Fibroblast of lung (primary cell): ENCODE results near the gene PAX7.
"Not testable (repeated sequence)": the region's sequence is repeated elsewhere in the genome, so short reads cannot be mapped to it uniquely, and the experiment has no call there.

Experiments
- EZH2 ChIP-seq: IDR thresholded peaks from 2 replicates; pipeline ENCODE4 v1.5.1; 2012; ENCODE audit warnings: low read length, control low read depth, mild to moderate bottlenecking; ENCODE audit errors: missing control alignments
- TF ChIP-seq, protein P1 (sequence below), 2 donors: IDR thresholded peaks in 1 of 2; conservative IDR thresholded peaks in 1 of 2; 1 replicate in 1 of 2; 2 replicates in 1 of 2; pipeline ENCODE4 v1.5.1; 2011 to 2012; ENCODE audit warnings: low read length in 2 of 2, control low read depth in 1 of 2, inconsistent platforms in 1 of 2, low read depth in 1 of 2, mild to moderate bottlenecking in 1 of 2

DNA sequence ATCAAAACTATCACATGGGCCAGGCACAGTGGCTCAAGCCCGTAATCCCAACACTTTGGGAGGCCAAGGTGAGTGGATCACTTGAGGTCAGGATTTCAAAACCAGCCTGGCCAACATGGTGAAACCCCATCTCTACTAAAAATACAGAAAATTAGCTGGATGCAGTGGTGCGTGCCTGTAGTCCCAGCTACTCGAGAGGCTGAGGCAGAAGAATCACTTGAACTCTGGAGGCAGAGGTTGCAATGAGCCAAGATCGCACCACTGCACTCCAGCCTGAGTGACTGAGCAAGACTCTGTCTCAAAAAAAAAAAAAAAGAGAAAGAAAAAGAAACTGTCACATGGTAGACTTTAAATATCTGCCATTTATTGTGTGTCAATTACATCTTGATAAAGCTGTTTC is 44.6 kb upstream of the PAX7 start:
- TF ChIP-seq, protein P1, sequence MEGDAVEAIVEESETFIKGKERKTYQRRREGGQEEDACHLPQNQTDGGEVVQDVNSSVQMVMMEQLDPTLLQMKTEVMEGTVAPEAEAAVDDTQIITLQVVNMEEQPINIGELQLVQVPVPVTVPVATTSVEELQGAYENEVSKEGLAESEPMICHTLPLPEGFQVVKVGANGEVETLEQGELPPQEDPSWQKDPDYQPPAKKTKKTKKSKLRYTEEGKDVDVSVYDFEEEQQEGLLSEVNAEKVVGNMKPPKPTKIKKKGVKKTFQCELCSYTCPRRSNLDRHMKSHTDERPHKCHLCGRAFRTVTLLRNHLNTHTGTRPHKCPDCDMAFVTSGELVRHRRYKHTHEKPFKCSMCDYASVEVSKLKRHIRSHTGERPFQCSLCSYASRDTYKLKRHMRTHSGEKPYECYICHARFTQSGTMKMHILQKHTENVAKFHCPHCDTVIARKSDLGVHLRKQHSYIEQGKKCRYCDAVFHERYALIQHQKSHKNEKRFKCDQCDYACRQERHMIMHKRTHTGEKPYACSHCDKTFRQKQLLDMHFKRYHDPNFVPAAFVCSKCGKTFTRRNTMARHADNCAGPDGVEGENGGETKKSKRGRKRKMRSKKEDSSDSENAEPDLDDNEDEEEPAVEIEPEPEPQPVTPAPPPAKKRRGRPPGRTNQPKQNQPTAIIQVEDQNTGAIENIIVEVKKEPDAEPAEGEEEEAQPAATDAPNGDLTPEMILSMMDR (conservative IDR thresholded peaks at IDR 0.05 in 1 of 2, IDR thresholded peaks at IDR 0.05 in 1 of 2; ENCODE audit: low read depth in 1 of 2, low read length in 2 of 2): not testable (repeated sequence)
- TF ChIP-seq EZH2: not testable (repeated sequence)
